HL-60 (cell line): ENCODE results near the gene HLCS.

Experiments used
- DNase-seq, 2 experiments: peaks; one replicate each; pipeline ENCODE4 v3.0.0-alpha.2; 2010 to 2020; ENCODE audit warnings: low read depth in 1 of 2, low spot score in 1 of 2
- H3K27ac ChIP-seq: fragments of 250-450 bp; sonication (Bioruptor Pico); replicated peaks from 2 replicates; pipeline ENCODE4 v1.5.1; 2020; ENCODE audit warnings: mild to moderate bottlenecking, moderate library complexity
- H3K27me3 ChIP-seq: fragments of 250-450 bp; sonication (Bioruptor Pico); 2 replicates; pipeline ENCODE4 v1.5.1; 2021; ENCODE audit warnings: mild to moderate bottlenecking, moderate library complexity; ENCODE audit not compliant: insufficient read depth, poor library complexity, severe bottlenecking
- H3K4me3 ChIP-seq: replicated peaks from 2 replicates; pipeline ENCODE4 v1.5.1; 2011; ENCODE audit warnings: mild to moderate bottlenecking, control low read depth, low read length; ENCODE audit not compliant: insufficient read depth
- GABPA ChIP-seq: IDR thresholded peaks from 2 replicates; pipeline ENCODE4 v1.6.1; 2012; ENCODE audit warnings: low read depth
- POLR2AphosphoS5 ChIP-seq: IDR thresholded peaks from 2 replicates; pipeline ENCODE4 v1.6.1; 2012; ENCODE audit warnings: low read depth
- SPI1 ChIP-seq: IDR thresholded peaks from 2 replicates; pipeline ENCODE4 v1.6.1; 2012; ENCODE audit warnings: low read depth, mild to moderate bottlenecking, borderline replicate concordance
- TF ChIP-seq, protein P1 (sequence below): IDR thresholded peaks from 2 replicates; pipeline ENCODE4 v1.6.1; 2012; ENCODE audit warnings: low read depth; ENCODE audit not compliant: insufficient replicate concordance
- TF ChIP-seq, protein P2 (sequence below): IDR thresholded peaks from one replicate; pipeline ENCODE4 v1.5.1; 2011; ENCODE audit warnings: low read length, control low read depth, inconsistent platforms; ENCODE audit not compliant: insufficient read depth

The HLCS gene

DNA sequence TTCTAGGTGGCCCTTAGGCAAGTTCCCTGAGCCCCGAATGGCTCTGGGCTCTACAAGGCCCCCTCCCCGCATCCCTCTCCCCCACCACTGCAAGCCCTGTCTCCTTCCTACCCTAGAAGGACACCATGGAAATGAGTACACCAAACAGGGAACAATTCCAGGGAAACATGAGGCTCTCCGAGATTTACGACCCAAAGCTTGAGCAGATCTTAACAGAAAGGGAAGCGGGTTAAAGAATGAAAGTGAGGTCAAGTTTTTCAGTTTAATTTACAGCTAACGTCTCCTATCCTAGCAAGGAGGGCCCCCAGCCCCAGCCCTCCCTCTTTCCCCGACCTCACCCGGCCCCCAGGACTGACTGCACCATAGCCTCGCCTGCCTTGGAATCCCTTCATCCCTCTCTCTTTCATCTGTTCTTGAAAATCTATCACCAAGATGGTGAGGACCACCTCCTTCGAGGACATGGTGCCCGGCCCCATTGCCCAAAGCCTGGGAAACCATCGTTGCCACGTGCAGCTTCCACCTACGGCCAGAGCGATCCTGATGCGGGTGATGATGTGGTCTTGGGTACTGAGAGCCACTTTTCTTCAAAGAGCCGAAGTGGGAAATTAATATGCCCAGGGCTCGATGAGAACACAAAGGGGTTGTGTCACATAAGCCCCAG is 237.0 kb downstream of the HLCS start:
- no peak for TF ChIP-seq SPI1
- TF ChIP-seq, protein P1, sequence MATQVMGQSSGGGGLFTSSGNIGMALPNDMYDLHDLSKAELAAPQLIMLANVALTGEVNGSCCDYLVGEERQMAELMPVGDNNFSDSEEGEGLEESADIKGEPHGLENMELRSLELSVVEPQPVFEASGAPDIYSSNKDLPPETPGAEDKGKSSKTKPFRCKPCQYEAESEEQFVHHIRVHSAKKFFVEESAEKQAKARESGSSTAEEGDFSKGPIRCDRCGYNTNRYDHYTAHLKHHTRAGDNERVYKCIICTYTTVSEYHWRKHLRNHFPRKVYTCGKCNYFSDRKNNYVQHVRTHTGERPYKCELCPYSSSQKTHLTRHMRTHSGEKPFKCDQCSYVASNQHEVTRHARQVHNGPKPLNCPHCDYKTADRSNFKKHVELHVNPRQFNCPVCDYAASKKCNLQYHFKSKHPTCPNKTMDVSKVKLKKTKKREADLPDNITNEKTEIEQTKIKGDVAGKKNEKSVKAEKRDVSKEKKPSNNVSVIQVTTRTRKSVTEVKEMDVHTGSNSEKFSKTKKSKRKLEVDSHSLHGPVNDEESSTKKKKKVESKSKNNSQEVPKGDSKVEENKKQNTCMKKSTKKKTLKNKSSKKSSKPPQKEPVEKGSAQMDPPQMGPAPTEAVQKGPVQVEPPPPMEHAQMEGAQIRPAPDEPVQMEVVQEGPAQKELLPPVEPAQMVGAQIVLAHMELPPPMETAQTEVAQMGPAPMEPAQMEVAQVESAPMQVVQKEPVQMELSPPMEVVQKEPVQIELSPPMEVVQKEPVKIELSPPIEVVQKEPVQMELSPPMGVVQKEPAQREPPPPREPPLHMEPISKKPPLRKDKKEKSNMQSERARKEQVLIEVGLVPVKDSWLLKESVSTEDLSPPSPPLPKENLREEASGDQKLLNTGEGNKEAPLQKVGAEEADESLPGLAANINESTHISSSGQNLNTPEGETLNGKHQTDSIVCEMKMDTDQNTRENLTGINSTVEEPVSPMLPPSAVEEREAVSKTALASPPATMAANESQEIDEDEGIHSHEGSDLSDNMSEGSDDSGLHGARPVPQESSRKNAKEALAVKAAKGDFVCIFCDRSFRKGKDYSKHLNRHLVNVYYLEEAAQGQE: no peak
- TF ChIP-seq, protein P2, sequence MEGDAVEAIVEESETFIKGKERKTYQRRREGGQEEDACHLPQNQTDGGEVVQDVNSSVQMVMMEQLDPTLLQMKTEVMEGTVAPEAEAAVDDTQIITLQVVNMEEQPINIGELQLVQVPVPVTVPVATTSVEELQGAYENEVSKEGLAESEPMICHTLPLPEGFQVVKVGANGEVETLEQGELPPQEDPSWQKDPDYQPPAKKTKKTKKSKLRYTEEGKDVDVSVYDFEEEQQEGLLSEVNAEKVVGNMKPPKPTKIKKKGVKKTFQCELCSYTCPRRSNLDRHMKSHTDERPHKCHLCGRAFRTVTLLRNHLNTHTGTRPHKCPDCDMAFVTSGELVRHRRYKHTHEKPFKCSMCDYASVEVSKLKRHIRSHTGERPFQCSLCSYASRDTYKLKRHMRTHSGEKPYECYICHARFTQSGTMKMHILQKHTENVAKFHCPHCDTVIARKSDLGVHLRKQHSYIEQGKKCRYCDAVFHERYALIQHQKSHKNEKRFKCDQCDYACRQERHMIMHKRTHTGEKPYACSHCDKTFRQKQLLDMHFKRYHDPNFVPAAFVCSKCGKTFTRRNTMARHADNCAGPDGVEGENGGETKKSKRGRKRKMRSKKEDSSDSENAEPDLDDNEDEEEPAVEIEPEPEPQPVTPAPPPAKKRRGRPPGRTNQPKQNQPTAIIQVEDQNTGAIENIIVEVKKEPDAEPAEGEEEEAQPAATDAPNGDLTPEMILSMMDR: no peak
- TF ChIP-seq GABPA: no peak
- TF ChIP-seq POLR2AphosphoS5: no peak
- H3K27ac ChIP-seq: no peak overlapping the region
- DNase-seq: no peak

DNA sequence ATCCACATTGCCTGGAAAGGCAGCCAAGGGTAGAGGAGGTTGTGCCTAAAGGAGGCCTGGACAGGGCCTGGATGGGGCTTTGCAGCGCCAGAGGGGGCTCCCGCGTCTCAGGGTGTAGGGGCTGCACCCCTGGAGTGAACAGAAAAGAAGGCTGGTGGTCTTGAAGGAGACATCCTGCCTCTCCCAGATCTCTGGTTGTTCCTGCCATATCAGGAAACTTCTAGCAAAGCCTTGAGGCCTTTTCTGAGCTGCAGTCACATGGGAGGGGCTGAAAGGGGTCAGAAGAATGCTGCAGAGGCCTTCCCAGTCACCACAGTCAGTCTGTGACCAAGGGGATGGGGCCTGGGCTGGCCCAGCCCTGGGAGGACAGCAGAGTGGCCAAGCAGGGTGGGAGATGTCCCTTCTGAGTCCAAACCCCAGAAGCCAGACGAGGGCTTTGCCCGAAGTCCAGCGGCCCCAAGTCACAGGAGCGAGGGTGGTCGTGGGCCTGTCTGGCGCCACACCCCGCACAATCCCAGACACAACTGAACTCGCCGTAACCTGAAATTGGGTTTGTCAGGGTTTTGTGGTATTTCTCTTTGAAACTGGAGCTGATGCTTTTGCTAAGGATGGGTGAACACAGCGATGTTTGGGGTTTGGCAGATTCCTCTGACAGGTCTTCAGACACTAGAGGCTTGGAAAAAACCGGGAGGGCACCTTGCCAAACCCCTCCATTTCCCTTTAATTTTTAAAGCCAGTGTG is 237.9 kb downstream of the HLCS start:
- DNase-seq: no peak
- H3K27me3 ChIP-seq: no peaks in the 10 kb centered on the region
- no peak overlapping the region for H3K4me3 ChIP-seq
- no peak overlapping the region for H3K27ac ChIP-seq
- TF ChIP-seq POLR2AphosphoS5: no peak
- TF ChIP-seq, protein P1: no peak
- TF ChIP-seq, protein P2: no peak
- no peak for TF ChIP-seq SPI1
- no peak for TF ChIP-seq GABPA

More for the DNA sequence above, 237.0 kb downstream of the HLCS start:
- no peak overlapping the region for H3K4me3 ChIP-seq
- no peaks in the 10 kb centered on the region for H3K27me3 ChIP-seq

DNA sequence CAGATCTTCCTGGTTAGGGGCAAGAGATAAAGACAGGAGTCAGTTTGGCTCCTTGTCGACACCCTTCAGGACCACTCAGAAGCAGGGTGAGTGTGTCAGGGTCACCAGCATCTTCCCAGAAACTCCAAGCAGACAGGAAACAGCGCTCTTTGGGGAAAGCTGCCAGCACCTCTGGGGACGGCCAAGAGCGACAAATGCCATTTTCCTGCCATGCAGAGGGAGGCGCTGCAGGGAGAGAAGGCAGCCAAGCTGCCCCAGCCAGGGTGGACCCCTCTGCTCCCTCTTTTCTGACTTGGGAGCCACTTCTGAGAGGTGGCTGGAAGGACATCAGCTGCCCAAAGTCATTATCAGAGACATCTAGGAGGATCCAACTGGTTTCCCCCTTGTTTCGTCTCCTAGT is 238.6 kb downstream of the HLCS start:
- H3K4me3 ChIP-seq: no peak overlapping the region
- no peaks in the 10 kb centered on the region for H3K27me3 ChIP-seq
- no peak overlapping the region for H3K27ac ChIP-seq
- TF ChIP-seq, protein P2: no peak
- TF ChIP-seq POLR2AphosphoS5: no peak
- TF ChIP-seq, protein P1: no peak
- TF ChIP-seq GABPA: no peak
- no peak for TF ChIP-seq SPI1
- DNase-seq: no peak
